K562 (cell line): ENCODE measurements around the gene NT5DC1. TPM values are rescaled to one million over a fixed set of nuclear protein-coding genes. Genes with fewer than 3 reads are reported as not detected.

ENCODE experiments used
- ATAC-seq: fragments of 200-7000 bp; cut with Tn5 transposase; 3 replicates; pipeline ENCODE4 v1.9.1; 2020; ENCODE audit warnings: moderate library complexity
- BruUV-seq: library from RNA; stranded (reverse); fragments of 400-500 nt; replicated peaks from 2 replicates; lab custom pipeline; 2021; lab: Mats Ljungman, UMichigan
- CTCF ChIA-PET: fragments of 300-600 bp; formaldehyde crosslinking; extraction: SDS; loops from one replicate; lab custom pipeline; 2021; ENCODE audit warnings: low intra/inter-chr PET ratio; lab: Yijun Ruan, JAX
- POLR2A ChIA-PET: fragments of 300-600, 350-650 bp; sonication (Branson Sonifier 250); formaldehyde crosslinking; extraction: SDS; loops from one replicate; lab custom pipeline; 2021; ENCODE audit warnings: antibody characterized with exemption, inconsistent platforms; lab: Yijun Ruan, JAX
- DNase-seq, 4 experiments: peaks; one replicate each; pipeline versions ENCODE4 v3.0.0 to v3.0.0-alpha.2; 2011 to 2018; ENCODE audit warnings: low spot score in 3 of 4, mixed read lengths in 3 of 4; ENCODE audit errors: extremely low read depth in 1 of 4
- FAIRE-seq: peaks from 2 replicates; lab custom pipeline; 2011; peaks lifted over from hg19 to GRCh38; lab: Jason Lieb, UNC
- H2AFZ ChIP-seq: 2 replicates; pipeline ENCODE4 v1.6.0; 2011; ENCODE audit warnings: low read depth, low read length, control low read depth, inconsistent platforms
- H3K27ac ChIP-seq: fragments of 200-600 bp; 3 replicates; pipeline ENCODE4 v1.8.0; 2011; ENCODE audit warnings: low read depth, mild to moderate bottlenecking, control low read depth, inconsistent platforms, low read length, moderate library complexity, mixed read lengths; ENCODE audit errors: extremely low read depth
- H3K27me3 ChIP-seq, 2 experiments: fragments of 300-600 bp in 1 of 2; 2 replicates in 1 of 2; 3 replicates in 1 of 2; pipeline versions ENCODE4 v1.6.0 to v1.8.0; 2011; ENCODE audit warnings: inconsistent platforms in 2 of 2, low read length in 2 of 2, mild to moderate bottlenecking in 1 of 2, mixed read lengths in 1 of 2, moderate library complexity in 1 of 2; ENCODE audit not compliant: control insufficient read depth in 2 of 2, insufficient read depth in 2 of 2
- H3K36me3 ChIP-seq: fragments of 300-600 bp; 3 replicates; pipeline ENCODE4 v1.8.0; 2011; ENCODE audit warnings: mild to moderate bottlenecking, low read length, inconsistent platforms; ENCODE audit not compliant: control insufficient read depth, insufficient read depth
- H3K4me1 ChIP-seq, 2 experiments: fragments of 200-600 bp in 1 of 2; replicated peaks in 1 of 2; 2 replicates in 1 of 2; 3 replicates in 1 of 2; pipeline versions ENCODE4 v1.5.1 to v1.8.0; 2011; ENCODE audit warnings: inconsistent platforms in 2 of 2, low read length in 2 of 2, mild to moderate bottlenecking in 1 of 2, mixed read lengths in 1 of 2, moderate library complexity in 1 of 2; ENCODE audit not compliant: control insufficient read depth in 2 of 2, insufficient read depth in 2 of 2
- H3K4me2 ChIP-seq: 2 replicates; pipeline ENCODE4 v1.6.1; 2011; ENCODE audit warnings: low read length, control low read depth, inconsistent platforms, mixed read lengths; ENCODE audit not compliant: insufficient read depth
- H3K4me3 ChIP-seq: fragments of 200-600 bp; sonication (generic), shearing (Covaris generic); 2 replicates; pipeline ENCODE4 v1.5.1; 2016; ENCODE audit warnings: control low read depth, inconsistent platforms
- H3K79me2 ChIP-seq: fragments of 200-600 bp; 3 replicates; pipeline ENCODE4 v1.8.0; 2011; ENCODE audit warnings: low read length, inconsistent platforms; ENCODE audit not compliant: control insufficient read depth, insufficient read depth
- H3K9ac ChIP-seq, 2 experiments: 2 replicates each; pipeline versions ENCODE4 v1.6.0 to v1.6.1; 2011; ENCODE audit warnings: low read depth in 2 of 2, low read length in 2 of 2, control low read depth in 1 of 2, inconsistent platforms in 1 of 2, mild to moderate bottlenecking in 1 of 2, mixed read lengths in 1 of 2; ENCODE audit not compliant: insufficient read depth in 1 of 2
- H3K9me1 ChIP-seq: one replicate; pipeline ENCODE4 v1.6.0; 2011; ENCODE audit warnings: inconsistent platforms, mild to moderate bottlenecking, low read length, moderate library complexity; ENCODE audit not compliant: control insufficient read depth, insufficient read depth
- H3K9me3 ChIP-seq: replicated peaks from 2 replicates; pipeline ENCODE4 v1.5.1; 2011; ENCODE audit warnings: low read depth, low read length, inconsistent platforms; ENCODE audit not compliant: control insufficient read depth, insufficient read depth
- H4K20me1 ChIP-seq: replicated peaks from 2 replicates; pipeline ENCODE4 v1.6.1; 2011; ENCODE audit warnings: low read length, inconsistent platforms, mixed read lengths; ENCODE audit not compliant: control insufficient read depth, insufficient read depth
- BACH1 ChIP-seq: fragments of 200-800 bp; sonication (Bioruptor generic); IDR thresholded peaks from 2 replicates; pipeline ENCODE4 v1.6.1; 2016; ENCODE audit warnings: missing genetic modification characterization, missing compliant biosample characterization
- C11orf30 ChIP-seq: fragments of 450-650 bp; IDR thresholded peaks from 2 replicates; pipeline ENCODE4 v1.6.1; 2016; ENCODE audit warnings: low read depth, mild to moderate bottlenecking
- MAFF ChIP-seq: IDR thresholded peaks from 2 replicates; pipeline ENCODE4 v1.6.1; 2012; ENCODE audit warnings: low read length, improper control_type of control experiment
- MAFG ChIP-seq: fragments of 450-650 bp; conservative IDR thresholded peaks from 2 replicates; pipeline ENCODE4 v1.6.1; 2016; ENCODE audit warnings: missing genetic modification characterization, missing compliant biosample characterization
- MAFK ChIP-seq: IDR thresholded peaks from 2 replicates; pipeline ENCODE4 v1.6.1; 2011; ENCODE audit warnings: low read length, improper control_type of control experiment
- NFE2 ChIP-seq: IDR thresholded peaks from 2 replicates; pipeline ENCODE4 v1.6.1; 2014; ENCODE audit warnings: antibody characterized with exemption, low read depth
- NFE2L1 ChIP-seq: fragments of 450-650 bp; IDR thresholded peaks from 2 replicates; pipeline ENCODE4 v1.6.1; 2016; ENCODE audit warnings: missing genetic modification characterization, low read depth, mild to moderate bottlenecking, missing compliant biosample characterization, moderate library complexity, borderline replicate concordance
- YBX1 ChIP-seq: fragments of 450-650 bp; IDR thresholded peaks from 2 replicates; pipeline ENCODE4 v1.7.1; 2016; ENCODE audit warnings: mild to moderate bottlenecking
- ZNF316 ChIP-seq: fragments of 450-650 bp; IDR thresholded peaks from 2 replicates; pipeline ENCODE4 v1.6.1; 2016
- WGBS: fragments of 100-300 bp; shearing (Covaris generic); methylation state at CpG from one replicate; pipeline ENCODE4 v1.1.6; 2016; ENCODE audit warnings: low coverage, mixed read lengths; ENCODE audit not compliant: insufficient coverage; ENCODE audit errors: missing lambda C conversion rate; 5-methylcytosine and 5-hydroxymethylcytosine counted together
- in situ Hi-C: fragments of 300-500 bp; cut with MboI; formaldehyde crosslinking; loops from 4 replicates; pipeline ENCODE4 v1.15.0; 2018; ENCODE audit warnings: inconsistent platforms, mixed read lengths
- intact Hi-C: fragments of 100-400 bp; cut with micrococcal nuclease; formaldehyde crosslinking; loops from 2 replicates; pipeline ENCODE4 v1.14.2; 2022
- polyA plus RNA-seq, 8 experiments: library from polyadenylated mRNA; depleted of rRNA in 4 of 8; stranded (reverse) in 5 of 8; unstranded in 3 of 8; fragments of >200 nt; fragmentation: Nextera tagmentation in 2 of 8; fragmentation: Illumina TruSeq in 1 of 8; extraction: Ambion mirVana in 2 of 8; extraction: Trizol in 1 of 8; gene quantifications; 2 replicates each; pipeline versions ENCODE4 v1.2.1 to v1.2.3, GENCODE V29; 2011 to 2014; ENCODE audit warnings: inconsistent platforms in 1 of 8, missing spikeins in 1 of 8
- total RNA-seq, 7 experiments: library from RNA; depleted of rRNA in 6 of 7; stranded (reverse); fragments of >200 nt in 6 of 7; fragmentation: Illumina TruSeq in 2 of 7; extraction: Trizol in 2 of 7; gene quantifications; 2 replicates each; pipeline versions ENCODE4 v1.2.1 to v1.2.3, GENCODE V29; 2011 to 2021; ENCODE audit warnings: low replicate concordance in 1 of 7
- TF ChIP-seq, protein P1 (sequence below): sonication (generic); formaldehyde crosslinking; IDR thresholded peaks from 2 replicates; pipeline ENCODE4 v1.8.0; 2022; ENCODE audit warnings: missing genetic modification reagents, mild to moderate bottlenecking, borderline replicate concordance

The NT5DC1 gene
- total and polyA plus RNA-seq, 9 of the 15 experiments (the other 6 are each of a cell fraction or from before 2014, with no cell fraction given) = 4.9 to 28.5 (median 16.3) TPM

DNA sequence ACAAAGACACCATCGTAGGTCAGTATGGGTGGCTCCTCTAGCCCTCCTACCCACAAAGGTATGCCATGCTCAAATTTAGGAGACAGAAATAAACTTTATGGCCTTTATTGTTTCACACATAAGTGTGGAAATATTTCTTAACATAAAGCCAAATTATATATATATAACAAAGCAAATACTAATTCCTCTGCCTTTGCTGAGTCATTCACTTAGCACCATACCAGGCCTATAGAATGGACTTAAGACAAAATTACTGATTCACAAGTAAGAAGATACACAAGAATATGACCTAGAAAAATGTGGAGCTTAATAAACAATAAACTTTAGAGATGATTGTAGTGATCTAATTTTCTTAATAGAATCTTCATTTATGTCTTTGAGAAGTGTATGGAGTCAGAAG, 45.1 kb upstream of the NT5DC1 start:
- DNase-seq = no peak
- no peaks in the 10 kb centered on the region for H4K20me1 ChIP-seq
- H3K9ac ChIP-seq = no peak overlapping the region
- no peak overlapping the region for H3K4me3 ChIP-seq
- H3K9me1 ChIP-seq = no peaks in the 10 kb centered on the region
- no TSS peak for BruUV-seq
- no peaks in the 10 kb centered on the region for H3K36me3 ChIP-seq
- peak overlapping the region; percentile 45; the same call in 1 of the 3 replicates for H3K27ac ChIP-seq
- no peak for ATAC-seq
- H3K27me3 ChIP-seq = no peaks in the 10 kb centered on the region
- WGBS = 21% methylated on average over 1 of the region's 1 CpG
- FAIRE-seq = no peak
- POLR2A ChIA-PET = no interaction called here
- CTCF ChIA-PET = no interaction called here
- H3K4me1 ChIP-seq = peaks cover 5 to 12% of the 10 kb centered on the region in 2 experiments; a peak in 4 of 5 replicates
- in situ Hi-C loops = no loop called here
- no peaks in the 10 kb centered on the region for H3K79me2 ChIP-seq
- H3K4me2 ChIP-seq = no peak overlapping the region
- intact Hi-C loops = no loop called here
- peak overlapping the region; percentile 60 for H2AFZ ChIP-seq
- no peaks in the 10 kb centered on the region for H3K9me3 ChIP-seq
- TF ChIP-seq C11orf30 = peak; percentile 56
- no peak for TF ChIP-seq YBX1
- peak; percentile 75 for TF ChIP-seq NFE2
- TF ChIP-seq BACH1 (tag) = peak; percentile 54; the same call in 1 of the 2 replicates
- peak; percentile 54; the same call in 1 of the 2 replicates for TF ChIP-seq ZNF316
- TF ChIP-seq NFE2L1 (tag) = peak; percentile 70
- TF ChIP-seq MAFG (tag) = peak; percentile 75
- TF ChIP-seq MAFF = peak; percentile 65; the same call in 1 of the 2 replicates
- TF ChIP-seq, protein P1, sequence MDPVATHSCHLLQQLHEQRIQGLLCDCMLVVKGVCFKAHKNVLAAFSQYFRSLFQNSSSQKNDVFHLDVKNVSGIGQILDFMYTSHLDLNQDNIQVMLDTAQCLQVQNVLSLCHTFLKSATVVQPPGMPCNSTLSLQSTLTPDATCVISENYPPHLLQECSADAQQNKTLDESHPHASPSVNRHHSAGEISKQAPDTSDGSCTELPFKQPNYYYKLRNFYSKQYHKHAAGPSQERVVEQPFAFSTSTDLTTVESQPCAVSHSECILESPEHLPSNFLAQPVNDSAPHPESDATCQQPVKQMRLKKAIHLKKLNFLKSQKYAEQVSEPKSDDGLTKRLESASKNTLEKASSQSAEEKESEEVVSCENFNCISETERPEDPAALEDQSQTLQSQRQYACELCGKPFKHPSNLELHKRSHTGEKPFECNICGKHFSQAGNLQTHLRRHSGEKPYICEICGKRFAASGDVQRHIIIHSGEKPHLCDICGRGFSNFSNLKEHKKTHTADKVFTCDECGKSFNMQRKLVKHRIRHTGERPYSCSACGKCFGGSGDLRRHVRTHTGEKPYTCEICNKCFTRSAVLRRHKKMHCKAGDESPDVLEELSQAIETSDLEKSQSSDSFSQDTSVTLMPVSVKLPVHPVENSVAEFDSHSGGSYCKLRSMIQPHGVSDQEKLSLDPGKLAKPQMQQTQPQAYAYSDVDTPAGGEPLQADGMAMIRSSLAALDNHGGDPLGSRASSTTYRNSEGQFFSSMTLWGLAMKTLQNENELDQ (CRISPR knock-in tag) = no peak
- TF ChIP-seq MAFK = peak; percentile 52; the same call in 1 of the 2 replicates
